Stomach (tissue), 9 donors: Measurements from ENCODE around the gene TTC34. TPM values are rescaled to one million over a fixed set of nuclear protein-coding genes. Genes with fewer than 3 reads are reported as not detected.

Experiments used
- DNase-seq, 2 donors: peaks; one replicate each; pipeline versions ENCODE4 v3.0.0 to v3.0.0-alpha.2; 2013 to 2019
- H3K27ac ChIP-seq, 5 donors: fragments of 200-600 bp in 4 of 5; sonication (generic) in 4 of 5; one replicate each; pipeline ENCODE4 v1.5.1; 2013 to 2019; ENCODE audit warnings: mild to moderate bottlenecking in 1 of 5, moderate library complexity in 1 of 5
- H3K27me3 ChIP-seq, 3 donors: fragments of 200-600 bp; sonication (generic); one replicate each; pipeline ENCODE4 v1.5.1; 2017 to 2019; ENCODE audit warnings: mixed run types in 1 of 3
- H3K36me3 ChIP-seq, 4 donors: fragments of 200-600 bp; sonication (generic); 1 replicate in 3 of 4; 2 replicates in 1 of 4; pipeline ENCODE4 v1.5.1; 2016 to 2019
- H3K4me1 ChIP-seq, 4 donors: fragments of 200-600 bp; sonication (generic); one replicate each; pipeline ENCODE4 v1.5.1; 2016 to 2019
- H3K4me3 ChIP-seq, 4 donors: fragments of 200-600 bp; sonication (generic) in 3 of 4; one replicate each; pipeline ENCODE4 v1.5.1; 2016 to 2019; ENCODE audit warnings: mild to moderate bottlenecking in 1 of 4
- H3K9me3 ChIP-seq, 4 donors: fragments of 200-600 bp; sonication (generic); one replicate each; pipeline ENCODE4 v1.5.1; 2016 to 2019
- CTCF ChIP-seq, 7 experiments: fragments of 450-650 bp in 4 of 7; fragments of 200-600 bp in 3 of 7; sonication (generic) in 3 of 7; IDR thresholded peaks; one replicate each; pipeline ENCODE4 v1.5.1; 2016 to 2019; ENCODE audit warnings: antibody characterized with exemption in 7 of 7, control low read depth in 2 of 7, mild to moderate bottlenecking in 1 of 7
- EP300 ChIP-seq: sonication (generic); formaldehyde crosslinking; IDR thresholded peaks from one replicate; pipeline ENCODE4 v1.6.1; 2017; ENCODE audit warnings: antibody characterized with exemption
- POLR2A ChIP-seq, 4 donors: fragments of 450-650 bp; IDR thresholded peaks; one replicate each; pipeline ENCODE4 v1.6.1; 2016; ENCODE audit warnings: antibody characterized with exemption in 4 of 4, control low read depth in 2 of 4, mild to moderate bottlenecking in 1 of 4, moderate library complexity in 1 of 4
- POLR2AphosphoS5 ChIP-seq, 3 donors: sonication (generic); formaldehyde crosslinking; IDR thresholded peaks; one replicate each; pipeline ENCODE4 v1.6.1; 2016; ENCODE audit warnings: antibody characterized with exemption in 3 of 3
- WGBS, 5 donors: extraction: QIAGEN DNeasy Blood & Tissue Kit in 3 of 5; methylation state at CpG; one replicate each; pipeline versions ENCODE4 v1.1.5 to v1.1.7; 2013 to 2018; 5-methylcytosine and 5-hydroxymethylcytosine counted together
- intact Hi-C: fragments of 100-400 bp; cut with DNase I; formaldehyde crosslinking; loops from one replicate; pipeline ENCODE4 v1.15.1; 2023; ENCODE audit warnings: low total_unique reads
- polyA plus RNA-seq, 3 donors: library from polyadenylated mRNA; stranded (reverse); fragments of 200-250 nt; gene quantifications; one replicate each; pipeline ENCODE4 v1.2.3, GENCODE V29; 2013
- total RNA-seq, 5 donors: library from RNA; depleted of rRNA; stranded (reverse); fragments of >200 nt; gene quantifications; one replicate each; pipeline versions ENCODE4 v1.1.0 to v1.2.3, GENCODE V29; 2014 to 2016
- donor health status: healthy with polysubstance abuse.
- donor health status: Bipolar disorder and iron deficiency.
- donor health status: healthy.

The TTC34 gene
- total and polyA plus RNA-seq, 8 donors: 0.06 to 1.3 (median 0.33) TPM; not detected in 2

- no peaks in the 10 kb centered on the region for H3K4me1 ChIP-seq
- H3K4me3 ChIP-seq: no peak overlapping the region
- intact Hi-C loops: no loop called here
- no peak overlapping the region for H3K27ac ChIP-seq
- H3K27me3 ChIP-seq: peaks cover 8 to 90% (median 30%) of the 10 kb centered on the region in 3 donors
- no peak for DNase-seq
- WGBS, 5 donors: 87 to 91% (median 89%) methylated on average over 10 to 17 of the region's 17 CpGs
- TF ChIP-seq POLR2AphosphoS5 (IDR thresholded peaks at IDR 0.05): no peak
- no peak for TF ChIP-seq CTCF (IDR thresholded peaks at IDR 0.05)
- no peak for TF ChIP-seq EP300
- TF ChIP-seq POLR2A (IDR thresholded peaks at IDR 0.05): no peak
- H3K36me3 ChIP-seq: no peaks in the 10 kb centered on the region
- H3K9me3 ChIP-seq: peaks cover 7 to 22% (median 17%) of the 10 kb centered on the region in 4 donors
Observed at GRCh38 chr1:2809656-2810055, 8.2 kb upstream of the TTC34 start.

DNA sequence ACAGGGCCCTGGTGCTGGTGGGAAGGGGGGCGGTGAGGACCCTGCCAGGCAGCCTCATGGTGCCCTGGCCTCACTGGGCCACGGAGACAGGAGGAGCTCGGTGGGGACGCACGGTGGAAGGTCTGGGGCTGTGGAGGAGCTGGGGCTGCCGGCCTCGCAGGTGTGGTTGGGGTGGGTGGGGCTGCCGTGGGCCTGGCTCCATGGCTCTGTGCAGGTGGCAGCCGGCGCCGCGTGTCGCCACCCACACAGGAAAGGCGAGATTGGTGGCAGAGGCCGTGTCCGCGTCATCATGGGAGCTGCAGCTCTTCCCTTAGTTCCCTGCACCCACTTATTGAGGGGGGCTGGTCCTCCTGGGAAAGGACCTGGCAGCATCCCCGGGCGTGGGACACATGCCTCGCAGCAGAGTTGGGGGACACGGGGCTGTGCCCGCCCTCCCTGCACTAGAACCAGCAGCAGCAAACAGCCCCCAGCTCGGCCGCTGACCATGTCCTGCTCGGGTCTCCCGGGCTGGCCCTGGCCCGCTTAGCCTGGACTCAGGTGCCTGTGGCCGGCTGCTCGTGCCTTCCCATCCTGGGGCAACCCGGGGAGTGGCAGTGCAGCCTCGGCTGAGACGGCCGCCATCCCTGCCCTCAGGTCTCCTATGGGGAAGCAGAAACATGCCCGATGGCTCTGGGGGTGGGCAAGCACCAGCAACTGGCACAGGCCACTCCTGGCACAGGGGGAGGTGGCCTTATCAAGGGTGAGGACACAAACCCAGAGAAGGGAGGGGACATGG, 7.5 kb upstream of the TTC34 start:
- Histone ChIP-seq H3K27me3 (peaks cover 8 to 93% (median 33%) of the 10 kb centered on the region in 3 donors), H3K9me3 (peaks cover 7 to 22% (median 17%) of the 10 kb centered on the region in 4 donors), H3K4me3 (no peak overlapping the region), H3K36me3 (no peaks in the 10 kb centered on the region), H3K27ac (no peak overlapping the region), H3K4me1 (no peaks in the 10 kb centered on the region)
- TF ChIP-seq EP300 (no peak), POLR2A (IDR thresholded peaks at IDR 0.05) (no peak), CTCF (IDR thresholded peaks at IDR 0.05) (no peak), POLR2AphosphoS5 (IDR thresholded peaks at IDR 0.05) (no peak)
- 82 to 87% (median 85%) methylated on average over 6 to 34 of the region's 34 CpGs for WGBS, 5 donors
- intact Hi-C loops: no loop called here
- DNase-seq: no peak

- Histone ChIP-seq H3K9me3 (peaks cover 7 to 18% (median 15%) of the 10 kb centered on the region in 4 donors), H3K27me3 (peaks cover 8 to 96% (median 33%) of the 10 kb centered on the region in 3 donors), H3K4me1 (no peaks in the 10 kb centered on the region), H3K36me3 (no peaks in the 10 kb centered on the region), H3K27ac (no peak overlapping the region), H3K4me3 (no peak overlapping the region)
- WGBS, 5 donors: 64 to 87% (median 85%) methylated on average over 6 to 10 of the region's 10 CpGs
- no peak for DNase-seq
- intact Hi-C loops: no loop called here
- no peak for TF ChIP-seq POLR2AphosphoS5 (IDR thresholded peaks at IDR 0.05)
- no peak for TF ChIP-seq EP300
- TF ChIP-seq CTCF (IDR thresholded peaks at IDR 0.05): no peak
- TF ChIP-seq POLR2A (IDR thresholded peaks at IDR 0.05): no peak
Observed at GRCh38 chr1:2808386-2808705, 6.9 kb upstream of the TTC34 start.

- H3K4me3 ChIP-seq: no peak overlapping the region
- no peaks in the 10 kb centered on the region for H3K4me1 ChIP-seq
- H3K27ac ChIP-seq: no peak overlapping the region
- H3K36me3 ChIP-seq: no peaks in the 10 kb centered on the region
- intact Hi-C loops: no loop called here
- WGBS, 5 donors: 61 to 81% (median 71%) methylated on average over 28 to 30 of the region's 30 CpGs
- peaks cover 8 to 96% (median 33%) of the 10 kb centered on the region in 3 donors for H3K27me3 ChIP-seq
- no peak for DNase-seq
- H3K9me3 ChIP-seq: peaks cover 7 to 13% (median 9%) of the 10 kb centered on the region in 4 donors
- TF ChIP-seq POLR2AphosphoS5 (IDR thresholded peaks at IDR 0.05) (no peak), POLR2A (IDR thresholded peaks at IDR 0.05) (no peak), EP300 (no peak), CTCF (IDR thresholded peaks at IDR 0.05) (no peak)
Observed at GRCh38 chr1:2807678-2808385, 6.3 kb upstream of the TTC34 start.
